GM13976 (cell line): ENCODE results near the gene LONP2.

Experiments
- DNase-seq: peaks from one replicate; pipeline ENCODE4 v3.0.0; 2012; ENCODE audit warnings: low spot score
- in situ Hi-C: fragments of 300-500 bp; cut with MboI; formaldehyde crosslinking; loops from one replicate; pipeline ENCODE4 v1.12.0; 2022; ENCODE audit warnings: low sequenced_read_pairs, mixed read lengths, inconsistent platforms; ENCODE audit not compliant: unreplicated experiment
- TF ChIP-seq, protein P1 (sequence below): IDR thresholded peaks from 2 replicates; pipeline ENCODE4 v1.5.1; 2012; ENCODE audit warnings: borderline replicate concordance, mild to moderate bottlenecking; ENCODE audit not compliant: insufficient read depth; ENCODE audit errors: extremely low read depth, missing control alignments, control extremely low read depth

Gene LONP2

DNA sequence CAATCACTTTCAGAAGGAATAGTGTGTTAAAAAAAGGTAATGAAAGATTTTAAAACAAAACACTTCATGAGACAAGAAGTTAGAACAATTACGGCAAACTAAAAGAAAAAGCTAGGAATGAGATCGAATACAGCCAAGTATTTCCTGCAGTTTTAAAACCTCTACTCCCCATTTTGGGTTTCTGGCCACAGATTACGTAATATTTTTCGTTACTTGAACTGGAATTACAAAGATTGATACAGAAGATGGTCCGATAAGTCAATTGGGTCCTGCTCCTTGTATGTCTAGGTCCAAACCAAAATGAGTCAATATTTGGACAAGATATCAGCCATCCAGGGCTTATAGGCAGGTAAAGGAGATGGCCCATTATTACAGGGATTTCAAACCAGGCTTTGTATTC lies 88.9 kb downstream of the LONP2 start:
- no peak for DNase-seq
- in situ Hi-C loops = no loop called here
- TF ChIP-seq, protein P1, sequence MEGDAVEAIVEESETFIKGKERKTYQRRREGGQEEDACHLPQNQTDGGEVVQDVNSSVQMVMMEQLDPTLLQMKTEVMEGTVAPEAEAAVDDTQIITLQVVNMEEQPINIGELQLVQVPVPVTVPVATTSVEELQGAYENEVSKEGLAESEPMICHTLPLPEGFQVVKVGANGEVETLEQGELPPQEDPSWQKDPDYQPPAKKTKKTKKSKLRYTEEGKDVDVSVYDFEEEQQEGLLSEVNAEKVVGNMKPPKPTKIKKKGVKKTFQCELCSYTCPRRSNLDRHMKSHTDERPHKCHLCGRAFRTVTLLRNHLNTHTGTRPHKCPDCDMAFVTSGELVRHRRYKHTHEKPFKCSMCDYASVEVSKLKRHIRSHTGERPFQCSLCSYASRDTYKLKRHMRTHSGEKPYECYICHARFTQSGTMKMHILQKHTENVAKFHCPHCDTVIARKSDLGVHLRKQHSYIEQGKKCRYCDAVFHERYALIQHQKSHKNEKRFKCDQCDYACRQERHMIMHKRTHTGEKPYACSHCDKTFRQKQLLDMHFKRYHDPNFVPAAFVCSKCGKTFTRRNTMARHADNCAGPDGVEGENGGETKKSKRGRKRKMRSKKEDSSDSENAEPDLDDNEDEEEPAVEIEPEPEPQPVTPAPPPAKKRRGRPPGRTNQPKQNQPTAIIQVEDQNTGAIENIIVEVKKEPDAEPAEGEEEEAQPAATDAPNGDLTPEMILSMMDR = no peak

DNA sequence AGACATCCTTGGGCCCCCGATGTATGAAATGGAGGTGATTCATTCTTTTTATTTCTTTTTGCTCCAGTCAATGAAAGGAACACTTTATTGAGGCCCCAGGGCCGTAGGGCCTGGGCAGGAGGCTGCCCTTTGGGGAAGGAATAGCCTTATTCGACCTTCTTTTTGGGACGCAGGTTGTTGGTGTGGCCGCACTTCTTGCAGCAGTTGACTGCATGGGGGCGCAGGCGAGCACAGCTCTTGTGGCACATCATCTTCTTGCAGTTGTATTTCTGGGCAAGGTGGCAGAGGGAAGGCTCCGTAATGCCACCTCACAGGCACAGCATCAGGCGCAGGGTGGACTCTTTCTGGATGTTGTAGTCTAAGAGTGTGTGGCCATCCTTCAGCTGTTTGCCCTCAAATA lies 90.2 kb downstream of the LONP2 start:
- DNase-seq = no peak
- in situ Hi-C loops = no loop called here
- TF ChIP-seq, protein P1 = no peak

DNA sequence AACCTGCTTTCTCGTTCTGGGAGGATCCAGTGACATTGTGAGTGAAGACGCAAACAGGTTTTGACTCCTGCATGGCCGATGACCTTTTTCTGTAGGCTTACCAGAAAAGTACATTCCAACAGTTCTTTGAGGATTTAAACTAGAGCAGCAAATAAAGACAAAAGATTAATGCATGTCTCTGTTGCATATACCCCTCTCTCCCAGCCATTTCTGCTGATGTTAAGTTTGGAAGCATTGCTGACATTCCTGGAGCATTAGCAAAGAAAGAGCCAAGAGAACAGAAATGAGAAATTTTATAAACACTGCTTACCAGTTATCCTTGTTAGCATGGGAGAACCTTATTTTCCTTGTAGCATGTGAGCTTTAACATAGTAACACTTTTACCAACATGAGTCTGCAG lies 91.9 kb downstream of the LONP2 start:
- TF ChIP-seq, protein P1 = no peak
- no peak for DNase-seq
- in situ Hi-C loops = no loop called here

DNA sequence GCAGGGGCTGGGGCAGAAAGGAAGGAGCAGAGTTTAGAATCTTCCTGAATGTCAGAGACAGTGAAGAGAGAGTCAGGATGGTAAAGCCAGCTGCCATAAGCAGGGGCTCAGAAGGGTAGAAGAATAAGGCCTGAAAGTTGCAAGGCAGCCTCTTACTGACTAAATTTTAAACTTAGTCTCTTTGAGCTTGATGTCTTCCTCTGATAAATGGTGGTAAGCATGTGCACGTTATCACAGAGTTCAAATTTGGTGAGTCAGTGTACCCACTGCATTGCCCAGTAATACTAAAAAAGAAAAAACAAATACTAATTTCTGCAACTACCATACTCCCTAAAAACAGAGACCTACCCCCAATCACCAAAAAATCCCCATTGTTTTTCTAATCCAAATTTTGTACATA lies 96.0 kb downstream of the LONP2 start:
- in situ Hi-C loops = no loop called here
- DNase-seq = no peak
- TF ChIP-seq, protein P1 = no peak

DNA sequence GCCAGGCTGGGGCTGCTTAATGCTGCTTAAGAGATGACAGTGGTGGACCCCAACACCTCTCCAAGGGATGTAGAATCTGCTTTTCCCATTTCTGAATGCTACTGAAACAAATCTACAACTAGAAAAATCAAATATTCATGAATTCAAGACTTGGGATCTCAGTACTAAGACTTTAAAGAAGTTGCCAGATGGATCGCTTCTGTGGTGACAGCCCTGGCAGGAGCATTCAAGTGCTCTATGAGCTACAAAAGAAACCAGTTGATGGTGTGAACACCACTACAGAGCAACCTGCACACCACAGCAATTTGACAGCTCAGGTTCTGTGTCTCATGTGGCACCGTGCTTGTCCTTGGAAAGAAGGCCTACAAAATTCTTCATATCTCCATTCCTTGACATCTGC lies 98.5 kb downstream of the LONP2 start:
- in situ Hi-C loops = no loop called here
- TF ChIP-seq, protein P1 = no peak
- no peak for DNase-seq

DNA sequence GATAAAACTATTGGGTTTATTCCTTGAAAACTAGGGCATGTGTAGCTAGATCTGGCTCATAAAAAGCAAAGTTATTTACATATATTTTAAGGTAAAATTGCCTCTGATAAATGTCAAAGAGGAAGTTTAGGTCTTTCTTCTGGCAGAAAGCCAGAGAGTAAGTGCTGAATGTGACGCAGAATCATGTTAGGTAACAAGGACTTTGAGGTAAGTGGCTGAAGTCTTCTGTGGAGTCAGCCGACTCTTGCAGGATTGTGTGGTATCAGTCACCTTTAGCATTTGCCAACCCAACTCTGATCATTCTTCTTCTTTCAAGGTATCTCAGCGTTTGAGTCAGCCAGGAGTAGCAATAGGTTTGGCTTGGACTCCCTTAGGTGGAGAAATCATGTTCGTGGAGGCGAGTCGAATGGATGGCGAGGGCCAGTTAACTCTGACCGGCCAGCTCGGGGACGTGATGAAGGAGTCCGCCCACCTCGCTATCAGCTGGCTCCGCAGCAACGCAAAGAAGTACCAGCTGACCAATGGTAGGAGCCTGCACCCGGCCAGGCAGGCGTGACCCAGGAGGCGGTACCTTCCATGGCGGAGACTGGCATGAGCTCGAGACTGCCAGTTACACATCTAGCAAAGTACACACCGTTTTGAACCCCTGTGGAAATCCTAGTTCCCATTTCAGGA lies 103.2 kb downstream of the LONP2 start:
- TF ChIP-seq, protein P1 = no peak
- in situ Hi-C loops = no loop called here
- DNase-seq = no peak

DNA sequence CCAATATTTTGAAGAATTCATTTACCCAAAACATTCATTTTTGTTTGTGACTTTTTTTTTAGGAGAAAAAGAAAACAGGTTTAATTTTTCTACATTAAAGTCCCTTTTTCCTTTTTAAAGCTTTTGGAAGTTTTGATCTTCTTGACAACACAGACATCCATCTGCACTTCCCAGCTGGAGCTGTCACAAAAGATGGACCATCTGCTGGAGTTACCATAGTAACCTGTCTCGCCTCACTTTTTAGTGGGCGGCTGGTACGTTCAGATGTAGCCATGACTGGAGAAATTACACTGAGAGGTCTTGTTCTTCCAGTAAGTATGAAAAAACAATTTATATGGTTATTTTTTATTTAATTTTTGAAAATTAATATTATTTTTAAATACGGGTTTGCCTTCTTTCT lies 103.9 kb downstream of the LONP2 start:
- no peak for DNase-seq

More for the DNA sequence above, 103.9 kb downstream of the LONP2 start:
- in situ Hi-C loops = no loop called here
- TF ChIP-seq, protein P1 = no peak
